HG03108 (cell line): ENCODE results near the gene SERPIND1.
"Not testable (repeated sequence)": the region's sequence is repeated elsewhere in the genome, so short reads cannot be mapped to it uniquely, and the experiment has no call there.

Experiments used
- ATAC-seq: cut with Tn5 transposase; IDR thresholded peaks from one replicate; pipeline ENCODE4 v1.9.1; 2021; ENCODE audit warnings: moderate library complexity; ENCODE audit not compliant: unreplicated experiment

Gene SERPIND1

GRCh38 chr22:20746431-20747189, 27.3 kb upstream of the SERPIND1 start:
- no peak for ATAC-seq

- ATAC-seq = no peak
Observed at GRCh38 chr22:20747223-20747622, 26.7 kb upstream of the SERPIND1 start.

GRCh38 chr22:20748082-20748481, 25.8 kb upstream of the SERPIND1 start:
- ATAC-seq = no peak

- peak; percentile 70 for ATAC-seq
Observed at GRCh38 chr22:20748731-20749428, 25.0 kb upstream of the SERPIND1 start.

- no peak for ATAC-seq
Observed at GRCh38 chr22:20749453-20749852, 24.5 kb upstream of the SERPIND1 start.

GRCh38 chr22:20750461-20751184, 23.3 kb upstream of the SERPIND1 start:
- peak; percentile 38 for ATAC-seq

- no peak for ATAC-seq
Observed at GRCh38 chr22:20751185-20751851, 22.6 kb upstream of the SERPIND1 start.

GRCh38 chr22:20752104-20752741, 21.7 kb upstream of the SERPIND1 start:
- no peak for ATAC-seq

GRCh38 chr22:20752873-20753272, 21.0 kb upstream of the SERPIND1 start:
- no peak for ATAC-seq

- no peak for ATAC-seq
Observed at GRCh38 chr22:20756846-20757245, 17.1 kb upstream of the SERPIND1 start.

- no peak for ATAC-seq
Observed at GRCh38 chr22:20758688-20759087, 15.2 kb upstream of the SERPIND1 start.

GRCh38 chr22:20760084-20760483, 13.8 kb upstream of the SERPIND1 start:
- ATAC-seq = no peak

- no peak for ATAC-seq
Observed at GRCh38 chr22:20761536-20761935, 12.4 kb upstream of the SERPIND1 start.

- no peak for ATAC-seq
Observed at GRCh38 chr22:20762233-20762796, 11.6 kb upstream of the SERPIND1 start.

- ATAC-seq = no peak
Observed at GRCh38 chr22:20763630-20764470, 10.1 kb upstream of the SERPIND1 start.

- ATAC-seq = no peak
Observed at GRCh38 chr22:20764471-20764720, 9.5 kb upstream of the SERPIND1 start.

- no peak for ATAC-seq
Observed at GRCh38 chr22:20764729-20765128, 9.2 kb upstream of the SERPIND1 start.

- ATAC-seq = no peak
Observed at GRCh38 chr22:20765938-20766337, 8.0 kb upstream of the SERPIND1 start.

- no peak for ATAC-seq
Observed at GRCh38 chr22:20766530-20766929, 7.4 kb upstream of the SERPIND1 start.

- ATAC-seq = not testable (repeated sequence)
Observed at GRCh38 chr22:20769496-20769826, 4.5 kb upstream of the SERPIND1 start.
